ENCODE results near the gene KRTAP2-3.

KRTAP2-3 gene

GRCh38 chr17:41019415-41019814, 40.5 kb downstream of the KRTAP2-3 start:
- TF ChIP-seq EZH2phosphoT487 (IDR thresholded peaks at IDR 0.05; ENCODE audit: low read depth) (no peak), CTCF (IDR thresholded peaks at IDR 0.05; ENCODE audit: low read depth, low read length) (no peak)

GRCh38 chr17:41018541-41018940, 41.4 kb downstream of the KRTAP2-3 start:
- Histone ChIP-seq H3K27me3 (ENCODE audit: low read depth, low read length) (peaks cover 22% of the 10 kb centered on the region), H2AFZ (ENCODE audit: low read depth, low read length) (no peak overlapping the region), H3K79me2 (ENCODE audit: low read length) (no peaks in the 10 kb centered on the region), H3K36me3 (replicated peaks; ENCODE audit: low read depth, low read length) (no peaks in the 10 kb centered on the region), H3K4me2 (ENCODE audit: low read length) (no peak overlapping the region), H3K9ac (ENCODE audit: low read length) (no peak overlapping the region), H3K9me3 (ENCODE audit: insufficient read depth, low read length) (no peaks in the 10 kb centered on the region), H3K4me1 (ENCODE audit: low read length) (no peaks in the 10 kb centered on the region), H4K20me1 (ENCODE audit: insufficient read depth, low read length) (no peaks in the 10 kb centered on the region), H3K4me3 (ENCODE audit: low read length) (no peak overlapping the region), H3K27ac (ENCODE audit: low read length) (no peak overlapping the region)
- TF ChIP-seq CTCF (IDR thresholded peaks at IDR 0.05; ENCODE audit: low read depth, low read length): no peak
- no peak for TF ChIP-seq EZH2phosphoT487 (IDR thresholded peaks at IDR 0.05; ENCODE audit: low read depth)

More at GRCh38 chr17:41019415-41019814, 40.5 kb downstream of the KRTAP2-3 start:
- Histone ChIP-seq H3K27ac (ENCODE audit: low read length) (no peak overlapping the region), H3K4me3 (ENCODE audit: low read length) (no peak overlapping the region), H3K9me3 (ENCODE audit: insufficient read depth, low read length) (no peaks in the 10 kb centered on the region), H2AFZ (ENCODE audit: low read depth, low read length) (no peak overlapping the region), H4K20me1 (ENCODE audit: insufficient read depth, low read length) (no peaks in the 10 kb centered on the region), H3K4me2 (ENCODE audit: low read length) (no peak overlapping the region), H3K79me2 (ENCODE audit: low read length) (no peaks in the 10 kb centered on the region), H3K27me3 (ENCODE audit: low read depth, low read length) (peaks cover 22% of the 10 kb centered on the region), H3K9ac (ENCODE audit: low read length) (no peak overlapping the region), H3K4me1 (ENCODE audit: low read length) (no peaks in the 10 kb centered on the region), H3K36me3 (replicated peaks; ENCODE audit: low read depth, low read length) (no peaks in the 10 kb centered on the region)

DNA sequence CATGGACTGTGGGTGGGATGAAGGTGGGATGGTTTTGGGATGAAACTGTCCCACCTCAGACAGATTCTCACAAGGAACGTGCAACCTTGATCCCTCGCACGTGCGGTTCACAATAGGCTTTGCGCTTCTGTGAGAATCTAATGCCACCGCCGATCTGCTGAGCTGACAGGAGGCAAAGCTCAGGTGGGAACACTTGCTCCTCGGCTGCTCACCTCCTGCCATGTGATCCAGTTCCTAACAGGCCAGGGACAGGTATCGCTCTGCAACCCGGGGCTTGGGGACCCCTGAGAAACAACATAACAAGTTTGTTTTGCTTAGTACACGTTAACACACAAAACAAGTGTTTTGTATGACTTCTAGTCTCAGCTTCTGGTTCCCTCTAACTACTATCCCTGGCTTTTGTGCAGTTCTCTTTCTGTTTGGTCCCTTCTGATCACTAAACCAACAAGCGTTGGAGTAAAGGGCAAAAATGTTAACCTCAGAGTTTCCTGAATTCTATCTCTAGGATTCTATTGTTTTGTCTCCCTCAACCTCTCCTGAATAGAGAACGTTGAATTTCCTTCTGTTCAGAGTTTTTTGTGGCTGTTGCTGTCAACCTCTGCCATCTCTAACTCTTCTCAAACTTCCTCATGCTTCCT, 43.2 kb downstream of the KRTAP2-3 start:
- Histone ChIP-seq H3K4me3 (ENCODE audit: low read length) (no peak overlapping the region), H3K9ac (ENCODE audit: low read length) (no peak overlapping the region), H4K20me1 (ENCODE audit: insufficient read depth, low read length) (no peaks in the 10 kb centered on the region), H3K27ac (ENCODE audit: low read length) (no peak overlapping the region), H3K36me3 (replicated peaks; ENCODE audit: low read depth, low read length) (no peaks in the 10 kb centered on the region), H2AFZ (ENCODE audit: low read depth, low read length) (no peak overlapping the region), H3K4me1 (ENCODE audit: low read length) (no peaks in the 10 kb centered on the region), H3K9me3 (ENCODE audit: insufficient read depth, low read length) (no peaks in the 10 kb centered on the region), H3K4me2 (ENCODE audit: low read length) (no peak overlapping the region), H3K79me2 (ENCODE audit: low read length) (no peaks in the 10 kb centered on the region), H3K27me3 (ENCODE audit: low read depth, low read length) (peaks cover 19% of the 10 kb centered on the region)
- TF ChIP-seq CTCF (IDR thresholded peaks at IDR 0.05; ENCODE audit: low read depth, low read length) (no peak), EZH2phosphoT487 (IDR thresholded peaks at IDR 0.05; ENCODE audit: low read depth) (no peak)

GRCh38 chr17:41015454-41015853, 44.5 kb downstream of the KRTAP2-3 start:
- H3K27me3 ChIP-seq (ENCODE audit: low read depth, low read length): peaks cover 25% of the 10 kb centered on the region
- H3K9me3 ChIP-seq (ENCODE audit: insufficient read depth, low read length): no peaks in the 10 kb centered on the region
- no peak overlapping the region for H3K4me3 ChIP-seq (ENCODE audit: low read length)
- no peaks in the 10 kb centered on the region for H3K79me2 ChIP-seq (ENCODE audit: low read length)
- H3K36me3 ChIP-seq (replicated peaks; ENCODE audit: low read depth, low read length): no peaks in the 10 kb centered on the region
- TF ChIP-seq EZH2phosphoT487 (IDR thresholded peaks at IDR 0.05; ENCODE audit: low read depth): no peak
- no peak for TF ChIP-seq CTCF (IDR thresholded peaks at IDR 0.05; ENCODE audit: low read depth, low read length)
- no peak overlapping the region for H2AFZ ChIP-seq (ENCODE audit: low read depth, low read length)
- H3K27ac ChIP-seq (ENCODE audit: low read length): no peak overlapping the region
- H3K4me2 ChIP-seq (ENCODE audit: low read length): no peak overlapping the region
- no peaks in the 10 kb centered on the region for H3K4me1 ChIP-seq (ENCODE audit: low read length)
- H3K9ac ChIP-seq (ENCODE audit: low read length): no peak overlapping the region
- H4K20me1 ChIP-seq (ENCODE audit: insufficient read depth, low read length): no peaks in the 10 kb centered on the region

All from OCI-LY3 (cell line).